HG02938 (cell line): ENCODE data around the gene COMMD4.
"Not testable (repeated sequence)": the region's sequence is repeated elsewhere in the genome, so short reads cannot be mapped to it uniquely, and the experiment has no call there.

ENCODE experiments used
- ATAC-seq: cut with Tn5 transposase; IDR thresholded peaks from one replicate; pipeline ENCODE4 v1.9.1; 2021; ENCODE audit warnings: mild to moderate bottlenecking, moderate library complexity; ENCODE audit not compliant: unreplicated experiment

The COMMD4 gene

GRCh38 chr15:75335705-75336355 is at the start of gene COMMD4:
COMMD4 (plus strand) TSS chr15:75336063; CDS start chr15:75336090, 27 bp downstream.
- no peak for ATAC-seq

- ATAC-seq, result not testable (repeated sequence)
Observed at GRCh38 chr15:75293660-75294059, 42.2 kb upstream of the COMMD4 start.

GRCh38 chr15:75298541-75299310 is 37.1 kb upstream of the COMMD4 start:
- ATAC-seq, result not testable (repeated sequence)

GRCh38 chr15:75299311-75299688 is 36.6 kb upstream of the COMMD4 start:
- not testable (repeated sequence) for ATAC-seq

- not testable (repeated sequence) for ATAC-seq
Observed at GRCh38 chr15:75300026-75300425, 35.8 kb upstream of the COMMD4 start.

- no peak for ATAC-seq
Observed at GRCh38 chr15:75302318-75302717, 33.5 kb upstream of the COMMD4 start.

- not testable (repeated sequence) for ATAC-seq
Observed at GRCh38 chr15:75302753-75303152, 33.1 kb upstream of the COMMD4 start.

- no peak for ATAC-seq
Observed at GRCh38 chr15:75306188-75306587, 29.7 kb upstream of the COMMD4 start.

GRCh38 chr15:75307778-75308390 is 28.0 kb upstream of the COMMD4 start:
- no peak for ATAC-seq

GRCh38 chr15:75309711-75310110 is 26.2 kb upstream of the COMMD4 start:
- no peak for ATAC-seq

GRCh38 chr15:75312548-75312947 is 23.3 kb upstream of the COMMD4 start:
- not testable (repeated sequence) for ATAC-seq

- no peak for ATAC-seq
Observed at GRCh38 chr15:75313116-75313845, 22.6 kb upstream of the COMMD4 start.

GRCh38 chr15:75314552-75315290 is 21.1 kb upstream of the COMMD4 start:
- ATAC-seq, result no peak

GRCh38 chr15:75319231-75319897 is 16.5 kb upstream of the COMMD4 start:
- not testable (repeated sequence) for ATAC-seq

GRCh38 chr15:75321711-75322110 is 14.2 kb upstream of the COMMD4 start:
- no peak for ATAC-seq

GRCh38 chr15:75325922-75326321 is 9.9 kb upstream of the COMMD4 start:
- ATAC-seq, result no peak

GRCh38 chr15:75327005-75327404 is 8.9 kb upstream of the COMMD4 start:
- no peak for ATAC-seq

GRCh38 chr15:75327491-75327890 is 8.4 kb upstream of the COMMD4 start:
- ATAC-seq, result no peak

GRCh38 chr15:75328493-75329314 is 7.2 kb upstream of the COMMD4 start:
- no peak for ATAC-seq
